Activated naive CD4-positive, alpha-beta T cell treated with anti-CD3 and anti-CD28 coated beads, Interleukin-2, amount 50 U/mL, for 72 hours (primary cell): ENCODE measurements around the gene THSD7A. TPM values are rescaled to one million over a fixed set of nuclear protein-coding genes. Genes with fewer than 3 reads are reported as not detected.

Experiments
- ATAC-seq, 2 donors: fragments of 150-1000 bp; cut with Tn5 transposase; 2 replicates each; pipeline ENCODE4 v1.10.0; 2021; ENCODE audit warnings: mild to moderate bottlenecking in 2 of 2, moderate library complexity in 2 of 2
- DNase-seq, 2 donors: peaks; one replicate each; pipeline ENCODE4 v3.0.0; 2021 to 2022; ENCODE audit warnings: low spot score in 2 of 2
- H3K27ac Mint-ChIP-seq, 2 donors: one replicate each; pipeline ENCODE4 v1.8.0; 2022; ENCODE audit warnings: mild to moderate bottlenecking in 2 of 2, mixed read lengths in 2 of 2
- H3K36me3 Mint-ChIP-seq, 2 donors: one replicate each; pipeline ENCODE4 v1.8.0; 2022; ENCODE audit warnings: mixed read lengths in 2 of 2
- H3K9me3 Mint-ChIP-seq, 2 donors: one replicate each; pipeline ENCODE4 v1.8.0; 2022; ENCODE audit warnings: mixed read lengths in 2 of 2
- total RNA-seq, 2 donors: library from RNA; stranded (reverse); gene quantifications; one replicate each; pipeline ENCODE4 v1.2.3, GENCODE V29; 2022

Gene THSD7A
- total RNA-seq, 2 donors from 2014 or later = 0.02 TPM; not detected in 1

DNA sequence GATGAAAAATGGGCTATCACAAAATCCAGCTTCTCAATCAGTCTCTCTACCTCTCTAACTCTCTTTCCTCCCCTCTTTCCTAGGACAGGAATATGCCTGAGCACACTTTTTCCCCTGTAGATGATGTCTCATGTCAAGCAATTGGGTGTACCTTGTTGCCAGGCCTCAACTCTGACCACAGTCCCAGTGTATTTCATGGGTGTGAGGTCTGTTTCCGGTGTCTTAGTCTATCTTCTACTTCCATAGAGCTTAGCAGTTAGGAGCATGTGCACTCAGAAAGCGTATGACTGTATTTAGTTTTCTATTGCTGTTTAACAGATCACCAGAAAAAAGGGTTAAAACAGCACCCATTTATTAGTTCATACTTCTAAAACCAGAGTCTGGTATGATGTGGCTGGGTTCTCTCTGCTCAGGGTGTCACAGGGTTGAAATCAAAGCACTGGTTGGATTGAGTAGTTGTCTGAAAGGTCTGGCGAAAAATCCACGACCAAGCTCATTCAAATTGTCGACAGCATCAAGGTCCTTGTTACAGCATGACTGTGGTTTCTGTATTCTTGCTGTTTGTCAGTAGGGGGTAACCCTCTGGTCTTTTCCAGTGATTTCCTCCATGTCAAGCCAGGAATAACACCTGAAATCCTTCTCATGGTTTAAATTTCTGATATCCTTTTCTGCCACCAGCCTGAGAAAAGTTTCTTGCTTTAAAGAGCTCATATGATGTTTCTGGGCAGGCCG lies 130.0 kb downstream of the THSD7A start:
- DNase-seq = no peak
- no peak overlapping the region for H3K27ac Mint-ChIP-seq
- no peaks in the 10 kb centered on the region for H3K9me3 Mint-ChIP-seq
- no peak for ATAC-seq
- no peaks in the 10 kb centered on the region for H3K36me3 Mint-ChIP-seq

DNA sequence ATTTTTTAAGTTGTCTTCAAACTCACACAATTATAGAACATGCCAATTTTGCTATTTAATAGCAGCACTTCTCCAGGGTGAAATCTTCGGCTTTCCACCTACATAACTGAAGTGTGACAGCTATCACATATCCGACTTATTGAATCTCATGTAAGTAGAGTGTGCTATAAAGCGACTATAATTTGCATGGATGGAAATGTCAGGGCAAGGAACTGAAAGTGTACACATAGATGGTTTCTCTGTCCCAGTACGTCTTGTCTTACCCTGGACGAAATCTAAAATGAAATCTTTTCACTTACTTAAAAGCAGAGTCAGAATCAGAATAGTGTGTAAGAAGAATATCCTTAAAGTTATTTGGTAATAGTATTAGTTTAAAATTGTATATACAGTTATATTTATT lies 132.3 kb downstream of the THSD7A start:
- H3K36me3 Mint-ChIP-seq = no peaks in the 10 kb centered on the region
- DNase-seq = no peak
- no peaks in the 10 kb centered on the region for H3K9me3 Mint-ChIP-seq
- no peak overlapping the region for H3K27ac Mint-ChIP-seq
- no peak for ATAC-seq

DNA sequence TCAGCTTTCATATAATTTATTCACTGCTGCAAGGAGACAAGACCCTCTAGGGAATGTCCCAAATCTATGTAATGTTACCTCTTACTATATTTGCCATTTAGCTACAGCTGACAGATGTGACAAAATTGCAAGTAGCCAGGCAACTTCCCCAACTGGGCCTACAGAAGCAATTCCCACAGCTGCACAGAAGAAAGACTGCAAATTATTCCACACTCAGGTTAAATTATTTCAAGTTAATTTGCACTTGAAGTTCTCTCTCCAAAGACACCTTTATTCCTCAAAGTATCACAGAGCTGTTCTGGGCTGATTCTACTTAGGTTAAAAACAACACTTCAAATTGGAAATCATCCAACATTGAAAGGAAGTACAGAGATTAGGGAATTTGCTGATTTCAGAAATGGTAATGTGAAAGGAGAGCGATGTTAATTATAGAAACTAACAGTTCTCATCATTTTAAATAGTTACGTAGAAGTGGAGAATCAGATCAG lies 133.6 kb downstream of the THSD7A start:
- DNase-seq = no peak
- Mint-ChIP-seq H3K9me3 (no peaks in the 10 kb centered on the region), H3K36me3 (no peaks in the 10 kb centered on the region), H3K27ac (no peak overlapping the region)
- ATAC-seq = no peak

DNA sequence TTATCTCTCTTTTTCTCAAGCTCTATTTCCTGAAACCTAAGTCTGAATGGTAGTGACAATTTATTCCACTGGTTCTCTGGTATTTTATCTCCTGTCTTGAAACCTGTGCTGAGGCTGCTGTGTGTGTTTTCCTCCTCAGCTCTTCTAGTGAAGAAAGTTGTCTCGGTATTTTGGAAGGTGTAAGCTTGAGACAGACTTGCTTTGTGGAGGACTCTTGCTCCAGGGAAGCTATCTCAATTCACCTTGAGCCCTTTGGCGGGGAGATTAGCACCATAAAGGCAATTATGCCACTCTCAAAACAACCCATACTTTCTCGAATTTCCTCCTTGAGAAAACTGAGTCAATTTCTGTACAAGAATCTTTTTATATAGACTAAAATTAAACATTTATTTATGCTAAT lies 141.6 kb downstream of the THSD7A start:
- Mint-ChIP-seq H3K27ac (no peak overlapping the region), H3K9me3 (peaks cover 4 to 7% of the 10 kb centered on the region in 2 donors), H3K36me3 (no peaks in the 10 kb centered on the region)
- no peak for DNase-seq
- no peak for ATAC-seq

GRCh38 chr7:11689096-11689495 lies 142.9 kb downstream of the THSD7A start:
- DNase-seq (no peak), ATAC-seq (no peak)
- Mint-ChIP-seq H3K9me3 (peaks cover 8% of the 10 kb centered on the region in 2 donors), H3K27ac (no peak overlapping the region), H3K36me3 (no peaks in the 10 kb centered on the region)

GRCh38 chr7:11681461-11681860 lies 150.5 kb downstream of the THSD7A start:
- peaks cover 29 to 41% of the 10 kb centered on the region in 2 donors for H3K9me3 Mint-ChIP-seq
- no peak overlapping the region for H3K27ac Mint-ChIP-seq
- DNase-seq (no peak), ATAC-seq (no peak)
- H3K36me3 Mint-ChIP-seq = peaks cover 0 to 23% of the 10 kb centered on the region in 2 donors

- ATAC-seq = no peak
- Mint-ChIP-seq H3K36me3 (peaks cover 0 to 15% of the 10 kb centered on the region in 2 donors), H3K9me3 (peaks cover 24 to 31% of the 10 kb centered on the region in 2 donors), H3K27ac (no peak overlapping the region)
- DNase-seq = no peak
These were observed 156.8 kb downstream of the THSD7A start for GRCh38 chr7:11675163-11675562.

- no peak for ATAC-seq
- no peaks in the 10 kb centered on the region for H3K9me3 Mint-ChIP-seq
- no peaks in the 10 kb centered on the region for H3K36me3 Mint-ChIP-seq
- no peak overlapping the region for H3K27ac Mint-ChIP-seq
- DNase-seq = no peak
These were observed 163.3 kb downstream of the THSD7A start for GRCh38 chr7:11668727-11669126.

- DNase-seq = no peak
- H3K36me3 Mint-ChIP-seq = no peaks in the 10 kb centered on the region
These were observed 164.2 kb downstream of the THSD7A start for GRCh38 chr7:11667810-11668185.

GRCh38 chr7:11667071-11667809 lies 164.8 kb downstream of the THSD7A start:
- no peak for ATAC-seq
- Mint-ChIP-seq H3K27ac (no peak overlapping the region), H3K36me3 (no peaks in the 10 kb centered on the region), H3K9me3 (no peaks in the 10 kb centered on the region)
- DNase-seq = no peak

More at GRCh38 chr7:11667810-11668185, 164.2 kb downstream of the THSD7A start:
- no peak for ATAC-seq
- Mint-ChIP-seq H3K27ac (no peak overlapping the region), H3K9me3 (no peaks in the 10 kb centered on the region)

DNA sequence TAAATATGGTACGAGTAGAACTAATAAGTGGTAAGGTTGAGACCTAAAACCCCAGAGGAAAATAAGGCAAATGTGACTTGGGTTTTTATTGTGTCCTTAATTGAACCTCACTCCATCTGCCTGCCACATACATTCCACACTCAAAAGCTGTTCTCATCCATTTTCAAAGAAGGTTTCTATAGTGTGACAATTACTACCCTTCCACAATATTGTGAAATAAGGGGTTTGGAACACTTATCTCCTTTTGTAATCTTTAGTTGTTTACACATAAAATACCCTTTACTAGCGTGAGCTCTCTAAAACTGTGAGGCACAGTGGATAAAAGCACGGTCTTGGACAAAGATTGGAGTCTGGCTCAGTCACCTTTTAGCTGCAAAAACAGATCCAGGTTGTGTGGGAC lies 166.6 kb downstream of the THSD7A start:
- ATAC-seq (no peak), DNase-seq (no peak)
- Mint-ChIP-seq H3K9me3 (peaks cover 0 to 3% of the 10 kb centered on the region in 2 donors), H3K36me3 (no peaks in the 10 kb centered on the region), H3K27ac (no peak overlapping the region)

DNA sequence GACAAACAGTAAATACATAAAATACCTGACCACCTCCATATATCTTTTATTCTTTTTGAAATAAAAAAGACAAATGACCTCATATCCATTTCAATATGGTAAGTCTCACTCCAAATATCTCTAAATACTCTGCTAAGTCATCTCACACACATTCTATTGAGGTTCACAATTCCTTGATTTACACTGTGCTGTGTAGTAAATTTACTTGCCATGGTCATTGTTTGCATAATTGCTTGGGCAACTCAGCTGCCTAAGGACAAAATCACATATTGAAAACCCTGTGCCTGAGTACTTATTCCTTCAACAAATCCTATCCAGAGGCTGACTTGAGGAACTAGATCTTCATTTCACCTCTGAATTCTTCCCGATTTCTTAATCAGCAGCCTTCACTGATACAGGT lies 176.4 kb downstream of the THSD7A start:
- H3K36me3 Mint-ChIP-seq = no peaks in the 10 kb centered on the region
- peaks cover 0 to 3% of the 10 kb centered on the region in 2 donors for H3K9me3 Mint-ChIP-seq
- ATAC-seq (no peak), DNase-seq (no peak)
- H3K27ac Mint-ChIP-seq = no peak overlapping the region

DNA sequence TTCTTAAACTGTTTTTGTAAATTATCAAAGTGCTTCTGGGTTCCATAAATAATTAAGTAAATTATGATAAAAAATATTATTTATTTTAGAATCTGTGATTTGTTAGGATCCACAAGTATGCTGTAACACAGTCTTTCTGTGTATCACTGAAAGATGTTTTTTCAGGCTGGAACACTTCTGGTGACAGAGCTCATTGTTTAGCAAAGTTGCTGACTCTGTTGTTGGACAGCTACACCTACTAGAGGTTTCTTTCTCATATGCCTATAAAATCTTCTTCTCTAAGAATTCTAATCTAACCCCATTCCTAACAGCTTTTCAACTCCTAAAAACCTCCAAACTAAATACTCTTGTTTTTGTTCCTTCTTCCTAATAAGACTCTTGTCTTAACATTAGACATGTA lies 176.8 kb downstream of the THSD7A start:
- H3K36me3 Mint-ChIP-seq = no peaks in the 10 kb centered on the region
- DNase-seq = no peak
- H3K9me3 Mint-ChIP-seq = peaks cover 3 to 6% of the 10 kb centered on the region in 2 donors
- ATAC-seq = no peak
- no peak overlapping the region for H3K27ac Mint-ChIP-seq

- H3K27ac Mint-ChIP-seq = no peak overlapping the region
- H3K36me3 Mint-ChIP-seq = no peaks in the 10 kb centered on the region
- peaks cover 5 to 7% of the 10 kb centered on the region in 2 donors for H3K9me3 Mint-ChIP-seq
- DNase-seq (no peak), ATAC-seq (no peak)
These were observed 181.5 kb downstream of the THSD7A start for GRCh38 chr7:11650500-11650899.

DNA sequence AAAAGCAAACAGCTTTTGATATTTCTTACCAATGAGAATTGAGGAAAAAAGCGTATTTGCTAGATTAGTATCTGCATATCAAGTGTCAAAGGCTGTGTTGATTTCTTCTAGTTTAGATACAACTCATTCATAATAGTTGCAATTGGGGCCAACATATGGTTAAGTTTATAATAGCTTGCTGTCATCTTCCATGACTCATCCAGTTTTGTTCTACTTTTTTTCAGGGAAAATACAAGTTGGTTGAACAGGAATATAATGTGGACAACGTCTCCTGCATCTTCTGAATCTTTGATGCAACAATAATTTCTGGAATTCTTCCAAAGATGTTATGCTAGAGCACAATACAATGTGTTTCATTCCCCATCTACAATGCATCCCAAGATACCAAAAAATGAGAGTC lies 182.0 kb downstream of the THSD7A start:
- no peak for DNase-seq
- ATAC-seq = no peak
- Mint-ChIP-seq H3K9me3 (peaks cover 5 to 7% of the 10 kb centered on the region in 2 donors), H3K27ac (no peak overlapping the region), H3K36me3 (no peaks in the 10 kb centered on the region)

DNA sequence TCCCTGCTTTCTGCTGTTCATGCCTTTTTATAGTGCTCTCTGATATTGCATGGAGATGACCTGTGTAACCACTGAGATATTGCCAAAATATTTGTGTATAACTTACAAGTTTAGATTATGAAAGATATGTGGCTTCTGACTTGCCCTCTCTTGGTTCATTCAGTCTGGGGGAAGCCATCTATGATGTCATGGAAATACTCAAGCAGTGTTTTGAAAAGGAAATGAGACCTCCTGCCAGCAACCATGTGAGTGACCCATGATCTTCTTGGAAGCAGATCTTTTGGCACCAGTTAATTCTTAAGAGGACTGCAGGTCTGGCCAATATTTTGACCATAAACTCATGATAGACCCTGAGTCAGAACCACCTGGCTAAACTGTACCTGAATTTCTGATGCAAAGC lies 183.0 kb downstream of the THSD7A start:
- DNase-seq (no peak), ATAC-seq (no peak)
- peaks cover 5 to 7% of the 10 kb centered on the region in 2 donors for H3K9me3 Mint-ChIP-seq
- H3K36me3 Mint-ChIP-seq = no peaks in the 10 kb centered on the region
- H3K27ac Mint-ChIP-seq = no peak overlapping the region

DNA sequence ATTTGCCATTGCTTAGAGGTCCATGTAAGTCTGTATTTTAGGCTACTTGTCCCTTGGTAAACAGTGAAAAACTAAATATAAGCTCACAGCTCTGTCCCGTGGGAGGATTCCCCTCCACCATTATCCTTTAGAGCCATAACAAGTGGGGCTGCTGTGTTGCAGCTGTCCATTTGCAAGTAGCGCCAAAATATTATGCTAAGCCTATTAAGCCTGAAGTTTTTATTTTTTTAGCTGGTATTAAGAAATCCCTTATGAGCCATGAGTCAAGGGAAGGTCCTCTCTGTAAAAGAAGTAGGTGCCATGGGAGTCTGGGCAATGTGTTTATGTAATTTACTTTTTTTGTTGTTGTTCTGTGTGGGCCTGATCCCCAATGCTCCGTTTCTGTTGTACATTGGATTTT lies 183.9 kb downstream of the THSD7A start:
- no peak overlapping the region for H3K27ac Mint-ChIP-seq
- no peaks in the 10 kb centered on the region for H3K36me3 Mint-ChIP-seq
- DNase-seq (no peak), ATAC-seq (no peak)
- H3K9me3 Mint-ChIP-seq = peaks cover 5 to 7% of the 10 kb centered on the region in 2 donors

GRCh38 chr7:11642841-11643240 lies 189.2 kb downstream of the THSD7A start:
- no peak overlapping the region for H3K27ac Mint-ChIP-seq
- no peaks in the 10 kb centered on the region for H3K36me3 Mint-ChIP-seq
- no peak for DNase-seq
- no peak for ATAC-seq
- no peaks in the 10 kb centered on the region for H3K9me3 Mint-ChIP-seq
